ENCODE measurements around the gene RAG1.

- TF ChIP-seq POLR2A (IDR thresholded peaks at IDR 0.05) (no peak), CTCF (IDR thresholded peaks at IDR 0.05 in 8 of 11, conservative IDR thresholded peaks at IDR 0.05 in 3 of 11) (no peak)
These were observed 23.6 kb downstream of the RAG1 start for GRCh38 chr11:36591433-36591832.

Measured in spleen (tissue), 7 donors.